Esophagus squamous epithelium (tissue), 5 donors: ENCODE data around the gene PDS5B. TPM values are rescaled to one million over a fixed set of nuclear protein-coding genes. Genes with fewer than 3 reads are reported as not detected.

Source experiments
- DNase-seq: peaks from one replicate; lab custom pipeline; 2025; lab: John Stamatoyannopoulos, UW
- H3K27ac ChIP-seq, 4 donors: fragments of 200-600 bp; sonication (generic); one replicate each; pipeline ENCODE4 v1.5.1; 2016 to 2019; ENCODE audit warnings: mild to moderate bottlenecking in 1 of 4
- H3K27me3 ChIP-seq, 4 donors: fragments of 200-600 bp; sonication (generic); 1 replicate in 3 of 4; 2 replicates in 1 of 4; pipeline versions ENCODE4 v1.5.1 to v1.6.0; 2017 to 2021; ENCODE audit warnings: antibody characterized with exemption in 1 of 4
- H3K36me3 ChIP-seq, 3 donors: fragments of 200-600 bp; sonication (generic); one replicate each; pipeline ENCODE4 v1.5.1; 2016 to 2019
- H3K4me1 ChIP-seq, 3 donors: fragments of 200-600 bp; sonication (generic); one replicate each; pipeline ENCODE4 v1.5.1; 2017 to 2019
- H3K4me3 ChIP-seq, 4 donors: fragments of 200-600 bp; sonication (generic); 1 replicate in 3 of 4; 2 replicates in 1 of 4; pipeline ENCODE4 v1.5.1; 2016 to 2019; ENCODE audit warnings: mild to moderate bottlenecking in 2 of 4, moderate library complexity in 1 of 4
- H3K9me3 ChIP-seq, 3 donors: fragments of 200-600 bp; sonication (generic); one replicate each; pipeline ENCODE4 v1.5.1; 2016 to 2019
- CTCF ChIP-seq, 6 experiments: fragments of 450-650 bp in 4 of 6; fragments of 200-600 bp in 2 of 6; sonication (generic) in 2 of 6; IDR thresholded peaks; one replicate each; pipeline ENCODE4 v1.5.1; 2016 to 2019; ENCODE audit warnings: antibody characterized with exemption in 6 of 6, mild to moderate bottlenecking in 4 of 6, moderate library complexity in 4 of 6
- POLR2A ChIP-seq, 4 donors: fragments of 450-650 bp; IDR thresholded peaks; one replicate each; pipeline ENCODE4 v1.6.1; 2017; ENCODE audit warnings: antibody characterized with exemption in 4 of 4, mild to moderate bottlenecking in 4 of 4, moderate library complexity in 3 of 4
- WGBS, 2 donors: methylation state at CpG; one replicate each; pipeline ENCODE4 v1.1.5; 2018; 5-methylcytosine and 5-hydroxymethylcytosine counted together
- intact Hi-C: fragments of 100-400 bp; cut with DNase I; formaldehyde crosslinking; loops from one replicate; pipeline ENCODE4 v1.15.0; 2022
- total RNA-seq, 4 donors: library from RNA; depleted of rRNA; stranded (reverse); fragments of >200 nt; gene quantifications; one replicate each; pipeline ENCODE4 v1.1.0, GENCODE V29; 2016
- donor health status: DM: yes; HTN: yes; CAD: no.

The PDS5B gene
- total RNA-seq, 4 donors from 2014 or later: 8.9 to 23.5 (median 15.1) TPM

DNA sequence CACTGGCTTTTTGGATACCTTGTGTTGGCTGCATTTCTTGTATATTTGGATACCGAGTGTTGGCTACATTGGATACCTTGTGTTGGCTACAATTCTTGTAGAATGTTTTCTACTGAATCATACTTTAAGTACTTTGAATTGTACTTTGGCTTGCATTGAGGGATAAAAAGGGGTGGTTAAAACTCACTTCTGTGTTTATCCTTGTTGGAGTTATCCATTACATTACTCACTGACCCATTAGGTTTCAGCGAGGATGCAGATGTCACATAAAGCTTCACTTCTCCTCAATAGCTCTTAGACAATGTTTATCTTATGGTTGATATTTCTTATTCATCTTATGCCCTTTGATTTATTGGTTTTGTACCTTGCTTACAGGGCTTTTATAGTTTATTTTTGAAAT lies 43.1 kb downstream of the PDS5B start:
- Histone ChIP-seq H3K27ac (no peak overlapping the region), H3K9me3 (no peaks in the 10 kb centered on the region), H3K27me3 (no peaks in the 10 kb centered on the region), H3K4me3 (no peak overlapping the region), H3K36me3 (no peaks in the 10 kb centered on the region), H3K4me1 (peaks cover 0 to 22% (median 0%) of the 10 kb centered on the region in 3 donors)
- no peak for DNase-seq
- 88 to 94% methylated on average over 2 of the region's 2 CpGs for WGBS, 2 donors
- intact Hi-C loops: no loop called here
- TF ChIP-seq POLR2A (IDR thresholded peaks at IDR 0.05) (no peak), CTCF (IDR thresholded peaks at IDR 0.05) (no peak)

GRCh38 chr13:32629866-32630265 lies 43.6 kb downstream of the PDS5B start:
- intact Hi-C loops: no loop called here
- no peaks in the 10 kb centered on the region for H3K36me3 ChIP-seq
- peaks cover 0 to 22% (median 0%) of the 10 kb centered on the region in 3 donors for H3K4me1 ChIP-seq
- H3K27me3 ChIP-seq: no peaks in the 10 kb centered on the region
- H3K4me3 ChIP-seq: no peak overlapping the region
- TF ChIP-seq CTCF (IDR thresholded peaks at IDR 0.05): no peak
- no peak for TF ChIP-seq POLR2A (IDR thresholded peaks at IDR 0.05)
- no peak overlapping the region for H3K27ac ChIP-seq
- H3K9me3 ChIP-seq: no peaks in the 10 kb centered on the region
- WGBS, 2 donors: 81 to 95% methylated on average over 1 of the region's 1 CpG
- DNase-seq: no peak

GRCh38 chr13:32632343-32632909 lies 46.2 kb downstream of the PDS5B start:
- H3K27me3 ChIP-seq: no peaks in the 10 kb centered on the region
- H3K27ac ChIP-seq: no peak overlapping the region
- intact Hi-C loops: no loop called here
- DNase-seq: no peak
- no peak for TF ChIP-seq POLR2A (IDR thresholded peaks at IDR 0.05)
- no peak overlapping the region for H3K4me3 ChIP-seq
- no peaks in the 10 kb centered on the region for H3K36me3 ChIP-seq
- H3K4me1 ChIP-seq: peaks cover 0 to 7% (median 0%) of the 10 kb centered on the region in 3 donors
- 86 to 94% methylated on average over 3 of the region's 3 CpGs for WGBS, 2 donors
- H3K9me3 ChIP-seq: no peaks in the 10 kb centered on the region

GRCh38 chr13:32636711-32637110 lies 50.5 kb downstream of the PDS5B start:
- Histone ChIP-seq H3K4me1 (peaks cover 0 to 25% (median 0%) of the 10 kb centered on the region in 3 donors), H3K27me3 (no peaks in the 10 kb centered on the region), H3K4me3 (no peak overlapping the region), H3K9me3 (no peaks in the 10 kb centered on the region), H3K36me3 (no peaks in the 10 kb centered on the region), H3K27ac (no peak overlapping the region)
- no peak for DNase-seq
- no peak for TF ChIP-seq CTCF (IDR thresholded peaks at IDR 0.05)
- TF ChIP-seq POLR2A (IDR thresholded peaks at IDR 0.05): no peak
- intact Hi-C loops: loop anchor here (5.0 kb wide), 1 partner anchor 49 kb away; the partner anchor contains the start of gene PDS5B
- WGBS, 2 donors: 95 to 100% methylated on average over 1 of the region's 1 CpG

DNA sequence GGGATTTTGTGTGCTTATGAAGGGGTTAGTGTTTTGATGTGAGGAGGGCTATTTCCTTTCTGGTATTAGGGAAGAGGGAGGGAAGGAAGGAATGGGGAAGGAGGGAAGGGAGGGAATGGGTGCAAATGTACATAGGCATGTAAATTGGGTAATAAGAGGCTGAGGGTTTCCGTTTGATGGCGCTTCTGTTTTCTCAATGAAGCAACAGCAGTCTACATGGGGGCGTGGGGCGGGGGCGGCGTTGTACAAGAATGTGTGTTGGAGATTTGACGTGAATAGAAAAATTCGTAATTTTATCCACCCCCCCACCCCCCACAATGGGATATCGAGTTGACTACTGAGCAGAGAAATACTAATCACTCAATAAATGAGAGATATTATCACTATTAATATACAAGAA lies 52.5 kb downstream of the PDS5B start:
- no peak overlapping the region for H3K27ac ChIP-seq
- H3K4me1 ChIP-seq: peaks cover 0 to 30% (median 0%) of the 10 kb centered on the region in 3 donors
- no peaks in the 10 kb centered on the region for H3K27me3 ChIP-seq
- intact Hi-C loops: loop anchor here (5.0 kb wide), 1 partner anchor 51 kb away; the partner anchor contains the start of gene PDS5B
- DNase-seq: no peak
- no peaks in the 10 kb centered on the region for H3K9me3 ChIP-seq
- H3K36me3 ChIP-seq: no peaks in the 10 kb centered on the region
- WGBS, 2 donors: 60 to 66% methylated on average over 8 to 9 of the region's 9 CpGs
- TF ChIP-seq POLR2A (IDR thresholded peaks at IDR 0.05) (no peak), CTCF (IDR thresholded peaks at IDR 0.05) (no peak)
- no peak overlapping the region for H3K4me3 ChIP-seq
